ENCODE measurements around the gene CAD.

CAD gene

GRCh38 chr2:27281442-27281841 lies 64.3 kb downstream of the CAD start:
- Histone ChIP-seq H3K9me2 (replicated peaks; ENCODE audit: control insufficient read depth, low read length) (no peaks in the 10 kb centered on the region), H3K4me3 (ENCODE audit: low read length) (no peak overlapping the region), H4K20me1 (ENCODE audit: control insufficient read depth, insufficient read depth, low read depth, low read length) (no peaks in the 10 kb centered on the region), H3K4me2 (ENCODE audit: low read length) (no peak overlapping the region), H3K4me1 (ENCODE audit: control insufficient read depth, low read length) (peaks cover 17% of the 10 kb centered on the region), H3K36me3 (ENCODE audit: control insufficient read depth, low read length) (no peaks in the 10 kb centered on the region), H3F3A (ENCODE audit: control insufficient read depth, insufficient read depth) (no peaks in the 10 kb centered on the region), H3K27me3 (ENCODE audit: control insufficient read depth, low read length) (no peaks in the 10 kb centered on the region), H3K79me2 (ENCODE audit: control insufficient read depth, low read length) (no peaks in the 10 kb centered on the region), H3K27ac (ENCODE audit: low read depth, low read length) (no peak overlapping the region), H3K9me3 (ENCODE audit: control insufficient read depth, insufficient read depth, low read length) (no peaks in the 10 kb centered on the region)
- TF ChIP-seq CTCF (IDR thresholded peaks at IDR 0.05; ENCODE audit: low read depth, low read length, poor library complexity, severe bottlenecking) (no peak), EZH2phosphoT487 (IDR thresholded peaks at IDR 0.05; ENCODE audit: borderline replicate concordance, low read length) (no peak)

GRCh38 chr2:27281855-27282559 lies 64.8 kb downstream of the CAD start, which contains the start of gene TRIM54:
Gene TRIM54, plus strand, starts transcription at chr2:27282429. Its CDS starts 303 bp downstream, at chr2:27282732.
- Histone ChIP-seq H3K36me3 (ENCODE audit: control insufficient read depth, low read length) (no peaks in the 10 kb centered on the region), H3K27ac (ENCODE audit: low read depth, low read length) (no peak within 1 kb of the TSS), H3K27me3 (ENCODE audit: control insufficient read depth, low read length) (no peaks in the 10 kb centered on the region), H3K9me2 (replicated peaks; ENCODE audit: control insufficient read depth, low read length) (no peaks in the 10 kb centered on the region), H3K4me1 (ENCODE audit: control insufficient read depth, low read length) (peaks cover 17% of the 10 kb centered on the region), H3K4me3 (ENCODE audit: low read length) (no peak within 1 kb of the TSS), H3F3A (ENCODE audit: control insufficient read depth, insufficient read depth) (no peaks in the 10 kb centered on the region), H3K79me2 (ENCODE audit: control insufficient read depth, low read length) (no peaks in the 10 kb centered on the region), H3K9me3 (ENCODE audit: control insufficient read depth, insufficient read depth, low read length) (no peaks in the 10 kb centered on the region), H4K20me1 (ENCODE audit: control insufficient read depth, insufficient read depth, low read depth, low read length) (no peaks in the 10 kb centered on the region), H3K4me2 (ENCODE audit: low read length) (no peak within 1 kb of the TSS)
- TF ChIP-seq EZH2phosphoT487 (IDR thresholded peaks at IDR 0.05; ENCODE audit: borderline replicate concordance, low read length) = no peak
- no peak for TF ChIP-seq CTCF (IDR thresholded peaks at IDR 0.05; ENCODE audit: low read depth, low read length, poor library complexity, severe bottlenecking)

GRCh38 chr2:27282892-27283291 lies 65.7 kb downstream of the CAD start:
- Histone ChIP-seq H3K27ac (ENCODE audit: low read depth, low read length) (no peak overlapping the region), H3K79me2 (ENCODE audit: control insufficient read depth, low read length) (no peaks in the 10 kb centered on the region), H3K4me1 (ENCODE audit: control insufficient read depth, low read length) (peaks cover 17% of the 10 kb centered on the region), H3K4me2 (ENCODE audit: low read length) (no peak overlapping the region), H3K36me3 (ENCODE audit: control insufficient read depth, low read length) (no peaks in the 10 kb centered on the region), H4K20me1 (ENCODE audit: control insufficient read depth, insufficient read depth, low read depth, low read length) (no peaks in the 10 kb centered on the region), H3F3A (ENCODE audit: control insufficient read depth, insufficient read depth) (no peaks in the 10 kb centered on the region), H3K9me2 (replicated peaks; ENCODE audit: control insufficient read depth, low read length) (no peaks in the 10 kb centered on the region), H3K4me3 (ENCODE audit: low read length) (no peak overlapping the region), H3K9me3 (ENCODE audit: control insufficient read depth, insufficient read depth, low read length) (no peaks in the 10 kb centered on the region), H3K27me3 (ENCODE audit: control insufficient read depth, low read length) (no peaks in the 10 kb centered on the region)
- TF ChIP-seq CTCF (IDR thresholded peaks at IDR 0.05; ENCODE audit: low read depth, low read length, poor library complexity, severe bottlenecking) (no peak), EZH2phosphoT487 (IDR thresholded peaks at IDR 0.05; ENCODE audit: borderline replicate concordance, low read length) (no peak)
